Gastroesophageal sphincter (tissue), 3 donors: ENCODE data around the gene VENTX.

ENCODE experiments used
- CTCF ChIP-seq, 4 experiments: fragments of 200-600 bp in 2 of 4; fragments of 450-650 bp in 2 of 4; sonication (generic) in 1 of 4; IDR thresholded peaks; one replicate each; pipeline ENCODE4 v1.5.1; 2017 to 2019; ENCODE audit warnings: antibody characterized with exemption in 4 of 4, mild to moderate bottlenecking in 2 of 4, moderate library complexity in 2 of 4
- POLR2A ChIP-seq, 2 donors: fragments of 450-650 bp; IDR thresholded peaks; one replicate each; pipeline ENCODE4 v1.6.1; 2017; ENCODE audit warnings: antibody characterized with exemption in 2 of 2, mild to moderate bottlenecking in 2 of 2, moderate library complexity in 1 of 2

GRCh38 chr10:133187906-133188681 lies 49.6 kb upstream of the VENTX start:
- no peak for TF ChIP-seq CTCF (IDR thresholded peaks at IDR 0.05)
- no peak for TF ChIP-seq POLR2A (IDR thresholded peaks at IDR 0.05)
